Measurements from ENCODE around the gene NDST1.

The NDST1 gene

GRCh38 chr5:150593996-150594395 is 86.1 kb downstream of the NDST1 start:
- DNase-seq = no peak

- no peak for DNase-seq
Observed at GRCh38 chr5:150595466-150596031, 87.6 kb downstream of the NDST1 start.

DNA sequence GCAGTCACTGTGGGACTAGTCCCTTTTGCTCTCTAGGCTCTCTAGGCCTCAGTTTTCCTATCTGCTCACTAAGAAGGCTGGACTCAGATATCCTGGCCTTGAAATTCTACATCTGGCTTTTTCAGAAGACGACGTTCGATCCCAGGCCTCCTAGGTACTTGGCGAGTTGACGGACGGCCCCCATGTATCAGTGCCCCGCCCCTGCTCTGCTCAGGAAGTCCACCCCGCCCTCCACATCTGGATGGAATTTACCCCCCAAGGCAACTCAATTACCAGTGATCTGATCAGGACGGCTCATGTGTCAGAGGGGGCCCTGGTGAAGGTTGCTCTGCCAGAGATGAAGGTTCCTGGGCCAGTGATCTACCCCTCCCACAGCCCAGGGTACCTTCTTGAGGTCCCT is 88.4 kb downstream of the NDST1 start:
- DNase-seq = no peak

DNA sequence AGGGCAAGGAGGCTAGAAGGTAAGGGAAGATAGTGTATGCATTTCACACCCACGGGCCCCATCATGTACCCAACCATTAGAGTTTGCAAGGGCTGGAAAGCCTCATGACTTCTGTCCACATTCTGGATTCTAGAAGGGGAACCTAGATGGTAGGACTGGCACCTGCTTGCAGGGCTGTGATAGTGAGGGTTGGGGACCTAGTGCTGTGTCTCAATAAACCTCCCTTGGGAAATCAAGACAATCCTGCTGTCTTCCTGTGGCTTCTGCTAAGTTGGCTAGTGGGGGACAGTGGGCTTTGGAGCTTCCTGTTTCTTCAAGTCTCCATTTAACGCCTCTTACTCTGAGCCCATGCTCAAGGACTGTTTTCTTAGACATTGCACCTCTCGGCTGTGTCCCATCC is 88.9 kb downstream of the NDST1 start:
- no peak for DNase-seq

DNA sequence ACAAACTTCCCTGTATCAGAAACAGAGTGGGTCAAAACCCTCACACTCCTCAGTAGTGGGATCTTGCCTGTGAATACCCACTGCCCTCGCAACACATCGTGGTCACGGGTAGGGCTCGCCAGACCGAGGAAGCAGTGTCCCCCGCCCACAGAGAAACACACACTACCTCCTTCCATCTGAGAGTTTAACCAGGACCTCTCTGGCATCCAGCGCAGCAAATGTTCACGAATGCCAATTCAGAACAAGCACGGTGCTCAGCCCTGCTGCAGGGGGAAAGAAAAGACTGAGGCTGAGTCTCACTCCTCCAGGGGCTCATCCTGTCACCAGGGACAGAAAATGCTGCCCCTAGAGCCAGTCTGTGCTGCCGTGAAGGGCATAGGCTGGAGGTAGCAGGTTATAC is 90.1 kb downstream of the NDST1 start:
- no peak for DNase-seq

DNA sequence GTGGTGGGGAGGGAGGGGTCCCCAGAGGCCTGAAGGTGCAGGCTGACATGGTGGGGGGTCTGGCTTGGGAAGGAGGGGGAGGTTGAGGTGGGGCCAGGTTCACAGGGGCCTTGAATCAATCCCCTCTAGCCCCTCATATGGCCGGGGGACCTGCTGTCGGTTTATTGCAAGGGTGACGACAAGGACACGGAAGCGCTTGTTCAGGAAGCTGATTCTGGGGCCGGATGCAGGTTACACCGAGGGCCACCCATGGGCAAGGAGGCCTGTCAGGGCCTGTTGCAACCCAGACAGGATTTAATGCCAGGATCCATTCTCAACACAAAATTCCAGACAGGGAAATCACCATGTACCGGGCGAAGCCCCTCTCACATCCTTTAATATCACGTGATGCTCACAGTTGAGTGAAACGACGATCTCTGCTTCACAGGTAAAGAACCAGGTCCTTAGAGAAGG is 90.9 kb downstream of the NDST1 start:
- no peak for DNase-seq

DNA sequence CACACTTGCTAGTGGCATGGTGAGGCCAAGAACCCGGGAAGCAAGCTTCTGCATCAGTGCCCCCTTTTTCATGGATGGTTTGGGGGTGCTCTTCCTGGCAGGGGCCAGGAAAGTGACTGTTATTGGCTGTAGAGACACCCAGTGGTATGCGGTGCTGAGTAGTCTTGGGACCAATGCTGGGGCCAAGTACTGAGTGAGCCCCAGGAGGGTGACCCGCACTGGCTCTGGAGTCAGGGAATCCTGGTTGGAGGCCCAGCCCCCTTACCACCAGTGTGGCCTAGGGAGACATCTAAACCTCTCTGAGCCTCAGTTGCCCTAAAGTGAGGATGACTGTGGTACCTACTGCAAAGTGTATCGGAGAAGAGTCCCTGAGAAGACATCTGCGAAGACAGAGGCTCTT is 91.3 kb downstream of the NDST1 start:
- DNase-seq = no peak

GRCh38 chr5:150599917-150600511 is 92.1 kb downstream of the NDST1 start:
- no peak for DNase-seq

DNA sequence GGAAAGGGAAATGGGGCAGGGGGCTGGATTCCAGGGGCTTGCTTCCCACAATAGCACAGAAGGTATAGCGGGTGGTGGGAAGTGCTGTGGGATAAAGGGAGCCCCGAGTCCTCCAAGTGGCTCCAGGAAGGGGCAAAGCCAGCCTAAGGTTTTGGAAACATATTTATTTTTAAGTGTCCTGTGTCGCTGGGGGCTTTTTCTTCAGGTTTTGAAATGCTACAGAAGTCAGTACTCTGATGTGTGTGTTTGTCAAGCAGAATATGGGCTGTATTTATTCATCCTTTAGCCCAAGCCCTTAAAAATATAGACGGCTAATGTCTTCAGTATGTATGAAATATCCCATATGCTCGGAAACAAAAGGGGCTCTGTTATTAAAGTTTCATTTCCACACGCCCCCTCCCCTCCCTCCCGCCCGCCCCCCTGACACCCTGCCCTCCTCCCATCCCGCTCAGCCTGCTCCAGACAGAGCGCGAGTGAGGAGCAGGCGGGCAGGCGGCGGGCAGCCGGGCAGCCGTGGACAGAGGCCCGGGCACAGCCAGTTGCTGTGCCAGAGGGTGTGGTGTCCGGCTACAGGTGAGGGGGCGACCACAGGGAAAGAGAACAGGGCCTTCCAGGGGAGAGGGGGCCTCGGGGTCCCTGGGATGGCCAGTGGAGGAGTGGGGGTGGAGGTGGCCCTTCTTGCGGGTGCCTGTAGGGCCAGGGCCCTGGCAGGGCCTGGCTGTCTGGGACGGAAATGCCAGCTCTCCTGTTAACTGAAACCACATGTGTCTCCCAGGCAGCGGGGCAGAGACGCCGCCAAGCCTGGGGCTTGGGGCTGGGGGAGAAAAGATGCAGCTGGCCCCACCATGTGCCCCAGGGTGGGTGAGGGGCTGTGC is 92.9 kb downstream of the NDST1 start:
- no peak for DNase-seq

DNA sequence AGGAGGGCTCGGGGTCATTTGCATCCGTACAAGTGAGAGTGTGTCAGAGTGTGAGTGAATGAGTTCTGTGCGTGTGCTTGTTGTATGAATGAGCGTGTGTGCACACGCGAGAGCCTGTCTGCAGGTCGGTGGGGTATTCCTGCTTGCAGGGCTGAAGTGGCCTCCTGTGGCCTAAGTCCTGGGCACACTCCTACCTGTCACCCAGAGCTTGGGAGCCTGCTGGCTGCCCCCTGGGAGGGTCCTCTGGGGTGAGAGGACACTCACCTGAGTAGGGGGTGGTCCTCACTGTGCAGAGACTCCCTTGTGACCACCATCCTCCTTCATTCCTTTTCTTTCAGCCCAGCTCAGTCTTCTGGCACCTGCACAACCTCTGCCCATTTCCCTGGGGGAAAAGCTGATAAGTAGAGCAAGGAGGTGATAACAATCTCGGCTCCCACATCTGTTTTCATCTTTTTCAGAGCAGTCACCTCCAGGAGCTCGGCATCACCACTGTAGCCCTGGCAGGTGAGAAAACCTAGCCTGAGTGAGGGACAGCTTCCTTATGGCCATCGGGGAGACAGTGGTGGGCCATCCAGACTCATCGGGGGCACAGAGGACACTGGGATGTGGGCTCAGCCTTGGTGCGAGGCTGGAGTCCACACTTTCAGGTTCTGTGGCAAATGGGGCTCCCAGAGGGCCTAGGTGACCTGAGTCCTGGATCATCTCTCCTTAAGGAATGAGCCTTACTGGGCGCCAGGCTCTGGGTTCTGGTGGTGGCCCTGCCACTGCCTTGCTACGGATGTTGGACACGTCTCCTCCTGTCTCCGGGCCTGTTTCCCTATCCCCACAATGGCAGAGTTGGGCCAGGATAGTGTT is 93.8 kb downstream of the NDST1 start:
- no peak for DNase-seq

DNA sequence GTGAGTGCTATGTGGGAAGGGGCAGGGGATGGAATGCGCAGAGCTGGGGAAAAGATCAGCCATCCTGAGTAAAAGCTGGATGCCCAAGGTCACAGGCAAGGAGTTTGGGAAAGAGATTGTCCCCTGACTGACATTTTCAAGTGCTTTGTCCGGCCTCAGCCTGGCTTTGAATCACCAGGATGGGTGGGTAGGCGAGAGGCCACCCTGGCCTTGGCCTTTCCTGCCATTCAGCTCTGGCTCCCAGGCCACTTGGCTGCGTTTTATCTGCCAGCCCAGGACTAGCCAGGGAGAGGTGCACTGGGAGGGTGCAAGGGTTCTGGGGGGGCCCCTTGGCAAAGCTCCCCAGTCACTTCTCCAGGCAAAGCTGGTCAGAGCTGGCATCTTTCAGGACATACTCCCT is 95.1 kb downstream of the NDST1 start:
- DNase-seq = no peak

GRCh38 chr5:150603491-150603890 is 95.6 kb downstream of the NDST1 start:
- DNase-seq = no peak

- DNase-seq = no peak
Observed at GRCh38 chr5:150604010-150604409, 96.1 kb downstream of the NDST1 start.

- no peak for DNase-seq
Observed at GRCh38 chr5:150604894-150605440, 97.0 kb downstream of the NDST1 start.

DNA sequence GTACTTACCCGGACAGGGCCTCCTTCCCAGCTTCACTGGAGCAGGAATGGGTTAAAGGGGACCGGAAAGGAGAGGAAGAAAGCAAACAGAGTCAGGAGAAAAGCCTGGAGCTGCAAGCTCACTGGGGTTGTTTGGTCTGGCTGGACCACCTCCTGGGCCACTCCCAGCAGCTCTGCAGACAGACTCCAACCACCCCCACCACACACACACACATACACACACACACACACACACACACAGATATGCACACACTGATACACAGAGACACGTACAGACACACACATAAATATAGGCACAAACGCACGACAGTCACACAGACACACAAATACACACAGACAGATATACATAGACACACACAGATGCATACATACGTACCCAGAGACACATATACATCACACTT is 97.6 kb downstream of the NDST1 start:
- DNase-seq = no peak

DNA sequence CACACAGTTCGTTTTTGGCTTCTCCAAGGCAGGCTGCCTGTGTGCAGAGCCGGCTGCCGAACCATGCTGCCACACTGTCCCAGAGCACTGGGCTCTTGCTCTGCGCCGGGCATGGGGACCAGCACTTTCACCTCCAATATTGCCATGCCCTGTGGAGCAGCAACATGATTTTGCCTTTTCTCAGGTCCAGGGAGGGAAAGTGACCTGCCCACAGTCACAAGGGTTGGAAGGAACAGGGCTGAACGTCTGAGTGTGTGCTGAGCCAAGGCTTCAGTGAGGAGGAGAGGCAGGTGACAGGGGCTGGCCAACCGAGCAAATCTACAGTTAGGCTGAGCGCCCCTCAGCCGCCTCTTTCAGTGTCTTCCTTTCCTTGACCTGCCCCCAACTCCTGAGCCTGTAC is 98.5 kb downstream of the NDST1 start:
- no peak for DNase-seq

DNA sequence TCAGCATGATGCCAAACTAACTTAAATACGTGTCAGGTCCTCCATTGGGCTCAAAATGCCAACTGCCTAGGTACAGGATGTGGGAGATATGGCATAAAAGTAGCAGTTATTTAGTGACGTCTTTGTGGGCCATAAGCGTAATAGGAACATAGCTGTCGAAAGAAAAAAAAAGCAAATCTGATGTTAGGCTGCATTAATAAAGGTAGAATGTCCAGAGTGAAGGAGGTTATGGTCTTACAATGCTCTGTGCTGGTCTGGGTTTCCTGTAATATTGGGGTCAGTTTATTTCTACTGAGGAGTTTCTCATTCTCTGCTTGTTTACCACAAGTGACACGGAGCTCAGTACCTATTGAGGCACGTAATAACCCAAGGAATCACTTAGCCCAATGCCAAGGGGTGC is 99.2 kb downstream of the NDST1 start:
- DNase-seq = no peak

Measured in central memory CD4-positive, alpha-beta T cell (primary cell).